PC-9 (cell line): Measurements from ENCODE around the gene PTPN14. TPM values are rescaled to one million over a fixed set of nuclear protein-coding genes. Genes with fewer than 3 reads are reported as not detected.

Experiments
- BruUV-seq: library from RNA; stranded (reverse); fragments of 400-500 nt; replicated peaks from 2 replicates; lab custom pipeline; 2021; lab: Mats Ljungman, UMichigan
- CTCF ChIA-PET: fragments of 300-600 bp; sonication (Branson Sonifier 250); formaldehyde crosslinking; loops from one replicate; lab custom pipeline; 2022; ENCODE audit warnings: antibody characterized with exemption; lab: Charles Lee
- POLR2A ChIA-PET: fragments of 300-600 bp; sonication (Branson Sonifier 250); formaldehyde crosslinking; loops from one replicate; lab custom pipeline; 2022; ENCODE audit warnings: antibody characterized with exemption; ENCODE audit not compliant: unreplicated experiment; lab: Charles Lee
- DNase-seq, 2 experiments: peaks; one replicate each; pipeline versions ENCODE4 v3.0.0 to v3.0.0-alpha.2; 2015 to 2022; ENCODE audit warnings: mixed read lengths in 1 of 2
- H2AFZ ChIP-seq: fragments of 200-600 bp; sonication (generic); 2 replicates; pipeline ENCODE4 v1.8.1; 2017; ENCODE audit warnings: antibody characterized with exemption
- H3F3A ChIP-seq: fragments of 200-600 bp; sonication (generic); 2 replicates; pipeline ENCODE4 v1.8.1; 2017; ENCODE audit warnings: antibody characterized with exemption, mild to moderate bottlenecking, low read depth; ENCODE audit not compliant: insufficient read depth
- H3K27ac ChIP-seq: fragments of 200-600 bp; sonication (generic); 2 replicates; pipeline ENCODE4 v1.6.1; 2016; ENCODE audit warnings: mixed run types
- H3K27me3 ChIP-seq: fragments of 200-600 bp; sonication (generic); 2 replicates; pipeline ENCODE4 v1.6.1; 2016; ENCODE audit warnings: low read depth, mixed run types; ENCODE audit not compliant: insufficient read depth
- H3K36me3 ChIP-seq: fragments of 200-600 bp; sonication (generic); 2 replicates; pipeline ENCODE4 v1.6.1; 2016; ENCODE audit warnings: low read depth, mixed run types
- H3K4me1 ChIP-seq: fragments of 200-600 bp; sonication (generic); replicated peaks from 2 replicates; pipeline ENCODE4 v1.6.1; 2016; ENCODE audit warnings: mixed run types; ENCODE audit not compliant: insufficient read depth
- H3K4me2 ChIP-seq: fragments of 200-600 bp; sonication (generic); 2 replicates; pipeline ENCODE4 v1.6.1; 2017; ENCODE audit warnings: mixed run types
- H3K4me3 ChIP-seq: fragments of 200-600 bp; sonication (generic); 2 replicates; pipeline ENCODE4 v1.6.1; 2016; ENCODE audit warnings: mixed run types
- H3K79me2 ChIP-seq: fragments of 200-600 bp; sonication (generic); 2 replicates; pipeline ENCODE4 v1.6.1; 2017; ENCODE audit warnings: low read depth, mixed run types
- H3K9me2 ChIP-seq: fragments of 200-600 bp; sonication (generic); 2 replicates; pipeline ENCODE4 v1.8.1; 2017; ENCODE audit warnings: mild to moderate bottlenecking; ENCODE audit not compliant: insufficient read depth
- H3K9me3 ChIP-seq: fragments of 200-600 bp; sonication (generic); 2 replicates; pipeline ENCODE4 v1.8.1; 2016; ENCODE audit warnings: low read depth; ENCODE audit not compliant: insufficient read depth
- H4K20me1 ChIP-seq: fragments of 200-600 bp; sonication (generic); 2 replicates; pipeline ENCODE4 v1.8.1; 2017; ENCODE audit not compliant: insufficient read depth
- EZH2 ChIP-seq: fragments of 200-600 bp; sonication (generic); IDR thresholded peaks from 2 replicates; pipeline ENCODE4 v1.8.0; 2017; ENCODE audit warnings: antibody characterized with exemption, low read depth
- intact Hi-C: fragments of 100-400 bp; cut with micrococcal nuclease; formaldehyde crosslinking; loops from one replicate; pipeline ENCODE4 v1.10.0; 2022; ENCODE audit not compliant: unreplicated experiment
- total RNA-seq: library from RNA; stranded (reverse); gene quantifications from 2 replicates; pipeline ENCODE4 v1.2.3, GENCODE V29; 2021
- TF ChIP-seq, protein P1 (sequence below): fragments of 200-600 bp; sonication (generic); conservative IDR thresholded peaks from 2 replicates; pipeline ENCODE4 v1.6.1; 2017; ENCODE audit warnings: mixed run types, antibody characterized with exemption, mild to moderate bottlenecking, moderate library complexity

PTPN14 gene
- total RNA-seq, 1 experiment from 2014 or later = 78.9 TPM

- POLR2A ChIA-PET = interaction anchor here (0.7 kb wide), 1 partner anchor 43 kb away, joined by 3 read pairs; no protein-coding TSS in a partner anchor
- Histone ChIP-seq H3K36me3 (0 out of 2 replicates have a peak, but pooled peaks cover under 1% of the 10 kb centered on the region), H3K9me3 (no peaks in the 10 kb centered on the region), H3K4me2 (no peak overlapping the region), H3K4me3 (no peak overlapping the region), H4K20me1 (no peaks in the 10 kb centered on the region), H2AFZ (no peak overlapping the region), H3K27ac (no peak overlapping the region), H3K27me3 (no peaks in the 10 kb centered on the region), H3K9me2 (no peaks in the 10 kb centered on the region), H3K4me1 (no peaks in the 10 kb centered on the region), H3K79me2 (no peaks in the 10 kb centered on the region), H3F3A (no peaks in the 10 kb centered on the region)
- intact Hi-C loops = no loop called here
- BruUV-seq = no TSS peak
- TF ChIP-seq EZH2 = no peak
- TF ChIP-seq, protein P1, sequence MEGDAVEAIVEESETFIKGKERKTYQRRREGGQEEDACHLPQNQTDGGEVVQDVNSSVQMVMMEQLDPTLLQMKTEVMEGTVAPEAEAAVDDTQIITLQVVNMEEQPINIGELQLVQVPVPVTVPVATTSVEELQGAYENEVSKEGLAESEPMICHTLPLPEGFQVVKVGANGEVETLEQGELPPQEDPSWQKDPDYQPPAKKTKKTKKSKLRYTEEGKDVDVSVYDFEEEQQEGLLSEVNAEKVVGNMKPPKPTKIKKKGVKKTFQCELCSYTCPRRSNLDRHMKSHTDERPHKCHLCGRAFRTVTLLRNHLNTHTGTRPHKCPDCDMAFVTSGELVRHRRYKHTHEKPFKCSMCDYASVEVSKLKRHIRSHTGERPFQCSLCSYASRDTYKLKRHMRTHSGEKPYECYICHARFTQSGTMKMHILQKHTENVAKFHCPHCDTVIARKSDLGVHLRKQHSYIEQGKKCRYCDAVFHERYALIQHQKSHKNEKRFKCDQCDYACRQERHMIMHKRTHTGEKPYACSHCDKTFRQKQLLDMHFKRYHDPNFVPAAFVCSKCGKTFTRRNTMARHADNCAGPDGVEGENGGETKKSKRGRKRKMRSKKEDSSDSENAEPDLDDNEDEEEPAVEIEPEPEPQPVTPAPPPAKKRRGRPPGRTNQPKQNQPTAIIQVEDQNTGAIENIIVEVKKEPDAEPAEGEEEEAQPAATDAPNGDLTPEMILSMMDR = no peak
- DNase-seq = no peak
- CTCF ChIA-PET = no interaction called here
These were observed 149.7 kb downstream of the PTPN14 start for GRCh38 chr1:214401666-214402065.

DNA sequence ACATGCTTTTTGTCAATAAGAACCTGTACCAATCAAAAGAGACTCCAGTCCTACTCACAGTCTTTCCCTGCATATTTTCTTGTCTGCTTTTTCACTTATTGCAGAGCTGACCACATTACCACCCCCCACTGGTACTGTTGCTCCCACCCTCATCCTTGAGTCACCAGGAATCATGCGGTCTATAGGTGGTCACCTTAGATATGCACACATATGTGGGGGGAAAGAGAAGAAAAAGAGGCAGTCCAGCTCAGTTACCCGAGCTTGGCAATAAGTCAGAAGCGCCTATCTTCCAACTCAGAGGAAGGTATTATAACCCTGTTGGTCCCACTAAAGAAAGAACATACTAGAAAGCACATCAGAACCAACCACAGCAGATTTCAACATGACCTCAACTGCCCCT is 151.3 kb downstream of the PTPN14 start:
- intact Hi-C loops = no loop called here
- Histone ChIP-seq H3K9me3 (no peaks in the 10 kb centered on the region), H3K79me2 (no peaks in the 10 kb centered on the region), H3F3A (no peaks in the 10 kb centered on the region), H3K27ac (no peak overlapping the region), H3K9me2 (no peaks in the 10 kb centered on the region), H3K4me1 (no peaks in the 10 kb centered on the region), H3K4me2 (no peak overlapping the region), H3K27me3 (no peaks in the 10 kb centered on the region), H4K20me1 (no peaks in the 10 kb centered on the region), H2AFZ (no peak overlapping the region), H3K36me3 (no peaks in the 10 kb centered on the region), H3K4me3 (no peak overlapping the region)
- no peak for DNase-seq
- CTCF ChIA-PET = no interaction called here
- POLR2A ChIA-PET = no interaction called here
- BruUV-seq = no TSS peak
- TF ChIP-seq, protein P1 = no peak
- no peak for TF ChIP-seq EZH2

DNA sequence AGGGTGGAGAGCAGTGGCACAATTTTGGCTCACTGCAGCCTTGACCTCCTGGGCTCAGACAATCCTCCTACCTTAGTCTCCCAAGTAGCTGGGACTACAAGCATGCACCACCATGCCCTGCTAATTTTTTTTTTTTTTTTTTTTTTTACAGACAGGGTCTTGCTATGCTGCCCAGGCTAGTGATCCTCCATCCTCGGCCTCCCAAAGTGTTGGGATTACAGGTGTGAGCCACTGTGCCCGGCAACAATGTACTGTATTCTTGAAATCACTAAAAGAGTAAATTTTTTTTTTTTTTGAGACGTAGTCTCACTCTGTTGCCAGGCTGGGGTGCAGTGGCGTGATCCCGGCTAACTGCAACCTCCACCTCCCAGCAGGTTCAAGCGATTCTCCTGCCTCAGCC is 152.9 kb downstream of the PTPN14 start:
- Histone ChIP-seq H3K9me2 (no peaks in the 10 kb centered on the region), H3K27me3 (no peaks in the 10 kb centered on the region), H3K79me2 (no peaks in the 10 kb centered on the region), H3K4me3 (no peak overlapping the region), H3K36me3 (peaks cover 4% of the 10 kb centered on the region; the same call in 1 of the 2 replicates), H3K4me1 (no peaks in the 10 kb centered on the region), H4K20me1 (no peaks in the 10 kb centered on the region), H3K27ac (no peak overlapping the region), H2AFZ (no peak overlapping the region), H3K4me2 (no peak overlapping the region), H3F3A (no peaks in the 10 kb centered on the region), H3K9me3 (no peaks in the 10 kb centered on the region)
- DNase-seq = no peak
- POLR2A ChIA-PET = no interaction called here
- intact Hi-C loops = no loop called here
- no peak for TF ChIP-seq EZH2
- TF ChIP-seq, protein P1 = no peak
- CTCF ChIA-PET = interaction anchor here (0.6 kb wide), 1 partner anchor 180 kb away, joined by 3 read pairs; no protein-coding TSS in a partner anchor
- no TSS peak for BruUV-seq
